Measurements from ENCODE around the gene CNTNAP1.

CNTNAP1 gene

GRCh38 chr17:42670789-42671657 is 11.3 kb upstream of the CNTNAP1 start:
- no peak for DNase-seq

GRCh38 chr17:42672038-42672437 is 10.3 kb upstream of the CNTNAP1 start:
- no peak for DNase-seq

- no peak for DNase-seq
These were observed 9.0 kb upstream of the CNTNAP1 start for GRCh38 chr17:42673266-42673884.

GRCh38 chr17:42673885-42674754 is 8.2 kb upstream of the CNTNAP1 start:
- peak in 7 of 56 donors; percentile 4 to 46 (median 13) for DNase-seq

GRCh38 chr17:42674755-42675347 is 7.5 kb upstream of the CNTNAP1 start:
- no peak for DNase-seq

- DNase-seq = peak in 14 of 56 donors; percentile 7 to 56 (median 18)
These were observed 6.9 kb upstream of the CNTNAP1 start for GRCh38 chr17:42675348-42675964.

- DNase-seq = peak in 10 of 56 donors; percentile 13 to 52 (median 32)
These were observed 6.3 kb upstream of the CNTNAP1 start for GRCh38 chr17:42675965-42676423.

GRCh38 chr17:42676424-42677011 is 5.8 kb upstream of the CNTNAP1 start, which contains the start of gene PLEKHH3:
Gene PLEKHH3, minus strand, starts transcription at chr17:42676994. Its CDS starts 431 bp downstream, at chr17:42676563.
- peak in 1 of 56 donors; percentile 40 for DNase-seq

GRCh38 chr17:42677012-42677857 is 5.1 kb upstream of the CNTNAP1 start:
- peak; percentile 94 to 100 (median 99) for DNase-seq

- peak in 55 of 56 donors; percentile 20 to 93 (median 79) for DNase-seq
These were observed 4.2 kb upstream of the CNTNAP1 start for GRCh38 chr17:42677921-42678781.

- DNase-seq = peak in 22 of 56 donors; percentile 16 to 56 (median 31)
These were observed 3.3 kb upstream of the CNTNAP1 start for GRCh38 chr17:42678951-42679491.

- peak in 47 of 56 donors; percentile 10 to 78 (median 54) for DNase-seq
These were observed 2.6 kb upstream of the CNTNAP1 start for GRCh38 chr17:42679492-42680330.

GRCh38 chr17:42680331-42680808 is 2.0 kb upstream of the CNTNAP1 start:
- no peak for DNase-seq

GRCh38 chr17:42682722-42683403 is 532 bp downstream of the CNTNAP1 start:
- DNase-seq = peak in 31 of 56 donors; percentile 19 to 71 (median 51)

GRCh38 chr17:42683407-42684034 is 1.2 kb downstream of the CNTNAP1 start:
- DNase-seq = peak in 37 of 56 donors; percentile 10 to 84 (median 41)
